Caki2 (cell line): Measurements from ENCODE around the gene SLC12A7. TPM values are rescaled to one million over a fixed set of nuclear protein-coding genes. Genes with fewer than 3 reads are reported as not detected.
A peak's percentile ranks its signal among the peaks of the same experiment; 100 is the strongest.
"Not testable (repeated sequence)": the region's sequence is repeated elsewhere in the genome, so short reads cannot be mapped to it uniquely, and the experiment has no call there.

Experiments used
- DNase-seq: peaks from one replicate; pipeline ENCODE4 v3.0.0-alpha.2; 2015; ENCODE audit warnings: low read depth
- in situ Hi-C: cut with HindIII; loops from 2 replicates; pipeline ENCODE4 v1.10.0; 2016; ENCODE audit warnings: low sequenced_read_pairs, low pct_unique_long_range_greater_than_20kb, mixed read lengths
- total RNA-seq: library from RNA; depleted of rRNA; stranded (reverse); fragments of >200 nt; shearing (Covaris generic); gene quantifications from 2 replicates; pipeline ENCODE4 v1.2.3, GENCODE V29; 2014; ENCODE audit warnings: low replicate concordance; rRNA removed

The SLC12A7 gene
- 34.2 and 45.8 TPM in 2 replicates for total RNA-seq

DNA sequence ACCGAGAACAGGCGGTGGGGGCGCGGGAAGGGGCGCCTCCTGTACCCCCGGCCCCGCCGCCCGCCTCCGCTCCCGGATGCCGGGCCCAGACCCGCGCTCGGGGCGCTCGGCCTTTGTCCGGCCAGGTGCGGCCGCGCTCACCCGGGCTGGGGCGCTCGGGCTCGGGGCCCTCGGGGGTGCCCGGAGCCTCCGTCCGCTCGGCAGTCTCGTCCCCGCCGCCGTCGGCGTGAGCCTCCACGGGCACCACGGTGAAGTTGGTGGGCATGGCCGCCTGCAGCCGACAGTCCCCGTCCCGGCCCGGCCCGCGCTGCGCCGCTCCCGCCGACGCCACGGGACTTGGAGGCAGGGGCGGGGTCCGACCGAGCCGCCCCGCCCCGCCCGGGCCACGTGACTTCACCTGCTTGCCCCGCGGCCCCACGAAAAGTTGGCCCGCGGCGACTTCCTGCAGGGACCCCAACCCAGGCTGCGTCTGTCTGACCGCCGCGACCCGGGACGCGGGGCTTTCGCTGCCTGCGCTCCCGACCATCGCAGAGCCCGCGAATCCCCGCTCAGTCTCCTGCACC lies at the start of gene SLC12A7:
TSS of gene SLC12A7 (minus strand) at position 337 of the 563 bp plus-strand sequence. CDS start at position 265, 72 bp downstream.
- peak; percentile 50 for DNase-seq
- in situ Hi-C loops = no loop called here

DNA sequence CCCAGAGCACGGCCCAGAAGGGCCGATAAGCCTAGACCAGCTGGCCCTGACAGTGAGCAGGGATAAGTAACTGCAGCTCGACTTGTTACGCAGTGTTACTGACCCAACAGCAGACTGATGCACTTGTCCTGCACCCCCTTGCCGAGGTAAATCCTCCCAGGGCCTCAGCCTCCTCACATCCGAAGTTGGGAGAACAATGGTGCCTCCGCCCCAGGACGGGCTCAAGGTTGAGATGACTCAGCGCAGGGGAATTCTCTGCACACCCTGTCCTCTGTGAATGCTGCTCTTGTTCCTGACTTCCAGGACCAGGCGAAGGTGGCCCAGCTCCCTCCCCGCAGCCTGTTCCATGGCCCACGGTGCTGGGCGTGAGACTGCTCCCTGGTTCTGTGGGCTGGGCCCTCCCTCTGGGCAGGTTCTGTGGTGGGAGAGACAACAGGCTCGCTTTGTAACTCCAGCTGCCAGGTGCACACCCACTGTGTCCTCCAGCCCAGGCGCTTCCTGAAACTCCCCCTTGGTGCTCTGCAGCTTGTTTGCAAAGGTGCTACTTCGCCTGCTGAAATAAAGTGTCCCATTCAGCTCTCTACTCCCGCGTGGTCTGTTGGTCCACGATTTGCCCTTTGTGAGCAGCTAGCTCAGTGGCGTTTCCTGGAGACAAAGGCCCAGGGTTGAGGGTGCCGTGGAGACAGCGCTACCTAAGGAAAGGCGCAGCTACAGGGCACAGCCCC lies 49.4 kb upstream of the SLC12A7 start:
- DNase-seq = no peak
- in situ Hi-C loops = no loop called here

DNA sequence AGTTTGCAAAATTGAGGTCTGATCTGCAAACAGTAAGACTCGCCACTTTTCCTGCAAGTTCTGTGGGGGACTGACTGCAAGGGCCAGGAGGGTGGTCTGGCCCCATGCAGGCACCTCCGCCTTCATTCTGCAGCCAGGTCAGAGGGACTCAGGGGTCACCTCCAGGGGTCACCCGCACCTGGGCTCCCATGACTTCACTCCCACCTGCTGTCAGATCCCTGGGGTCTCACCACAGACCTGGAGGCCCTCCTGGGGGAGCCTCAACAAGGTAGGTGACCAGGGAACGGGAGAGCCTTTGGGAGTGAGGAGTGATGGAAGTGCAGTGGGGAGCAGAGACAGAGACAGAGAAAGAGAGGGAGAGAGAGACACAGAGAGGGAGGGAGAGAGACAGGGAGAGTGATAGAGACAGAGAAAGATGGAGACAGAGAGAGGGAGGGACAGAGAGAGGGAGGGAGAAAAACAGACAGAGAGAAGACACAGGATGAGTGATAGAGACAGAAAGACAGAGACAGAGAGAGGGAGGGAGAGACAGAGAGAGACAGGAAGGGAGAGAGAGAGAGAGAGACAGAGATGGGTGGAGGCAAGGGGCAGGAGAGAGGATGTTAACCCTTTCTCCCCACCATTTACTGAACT lies 48.0 kb upstream of the SLC12A7 start:
- in situ Hi-C loops = no loop called here
- DNase-seq = no peak

DNA sequence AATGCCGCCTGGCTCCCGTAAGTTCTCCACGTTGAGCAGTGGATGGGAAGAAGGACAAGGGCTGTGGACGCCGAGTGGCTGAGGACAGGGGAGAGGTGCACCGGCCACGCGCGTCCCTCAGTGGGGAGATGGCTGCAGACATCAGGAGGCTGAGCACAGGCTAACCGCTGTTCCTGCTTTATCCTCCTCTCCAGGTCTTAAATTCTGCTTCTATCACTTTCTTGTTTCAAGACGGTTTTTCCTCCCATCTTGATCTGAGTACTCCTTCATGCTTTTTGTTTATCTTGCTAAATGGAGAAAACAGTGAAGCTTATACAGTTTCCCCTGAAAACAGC lies 47.4 kb upstream of the SLC12A7 start:
- in situ Hi-C loops = no loop called here
- no peak for DNase-seq

DNA sequence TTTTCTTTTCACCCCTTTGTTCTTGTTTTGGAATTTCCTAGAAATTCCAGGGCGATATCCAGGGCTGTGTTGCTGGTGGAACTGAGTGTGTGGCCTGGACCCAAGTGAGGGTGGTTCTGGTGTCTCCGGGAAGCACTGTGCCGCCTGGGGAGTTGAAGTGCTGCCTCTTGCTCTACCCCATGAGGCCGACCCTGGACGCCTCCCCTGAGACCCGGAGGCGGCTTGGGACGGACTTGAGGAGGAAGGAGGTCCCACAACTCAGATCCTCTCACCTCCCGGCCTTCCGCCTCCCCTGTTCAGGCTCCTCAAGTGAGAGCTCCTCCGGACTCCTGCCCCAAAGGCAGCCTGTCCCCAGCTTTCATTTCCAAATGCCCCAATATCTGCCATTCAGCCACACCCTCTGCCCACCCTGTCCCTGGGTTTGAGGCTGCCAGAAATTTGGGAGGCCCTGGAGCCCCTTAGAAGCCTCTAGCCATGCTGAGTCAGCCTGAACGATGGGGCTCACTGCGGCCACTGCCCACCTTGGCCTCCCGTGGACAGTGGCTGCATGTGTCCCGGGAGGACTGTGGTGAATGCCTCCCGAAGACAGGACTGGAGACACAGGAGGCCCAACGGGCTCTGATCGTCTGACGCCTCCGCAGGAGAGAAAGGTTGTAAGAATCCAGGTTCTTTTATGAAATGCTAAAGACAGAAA lies 46.9 kb upstream of the SLC12A7 start:
- in situ Hi-C loops = no loop called here
- DNase-seq = no peak

DNA sequence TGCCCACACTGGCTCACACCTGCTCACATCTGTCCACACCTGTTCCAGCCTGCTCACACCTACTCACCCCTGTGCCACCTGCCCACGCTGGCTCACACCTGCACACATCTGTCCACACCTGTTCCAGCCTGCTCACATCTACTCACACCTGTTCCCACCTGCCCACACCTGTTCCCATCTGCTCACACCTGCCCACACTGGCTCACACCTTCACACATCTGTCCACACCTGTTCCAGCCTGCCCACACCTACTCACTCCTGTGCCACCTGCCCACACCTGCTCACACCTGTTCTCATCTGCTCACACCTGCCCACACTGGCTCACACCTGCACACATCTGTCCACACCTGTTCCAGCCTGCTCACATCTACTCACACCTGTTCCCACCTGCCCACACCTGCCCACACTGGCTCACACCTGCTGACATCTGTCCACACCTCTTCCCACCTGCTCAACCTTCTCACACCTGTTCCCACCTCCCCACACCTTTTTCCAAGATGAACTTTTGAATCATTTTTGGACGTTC lies 45.7 kb upstream of the SLC12A7 start:
- DNase-seq, in situ Hi-C loops: not testable (repeated sequence)

DNA sequence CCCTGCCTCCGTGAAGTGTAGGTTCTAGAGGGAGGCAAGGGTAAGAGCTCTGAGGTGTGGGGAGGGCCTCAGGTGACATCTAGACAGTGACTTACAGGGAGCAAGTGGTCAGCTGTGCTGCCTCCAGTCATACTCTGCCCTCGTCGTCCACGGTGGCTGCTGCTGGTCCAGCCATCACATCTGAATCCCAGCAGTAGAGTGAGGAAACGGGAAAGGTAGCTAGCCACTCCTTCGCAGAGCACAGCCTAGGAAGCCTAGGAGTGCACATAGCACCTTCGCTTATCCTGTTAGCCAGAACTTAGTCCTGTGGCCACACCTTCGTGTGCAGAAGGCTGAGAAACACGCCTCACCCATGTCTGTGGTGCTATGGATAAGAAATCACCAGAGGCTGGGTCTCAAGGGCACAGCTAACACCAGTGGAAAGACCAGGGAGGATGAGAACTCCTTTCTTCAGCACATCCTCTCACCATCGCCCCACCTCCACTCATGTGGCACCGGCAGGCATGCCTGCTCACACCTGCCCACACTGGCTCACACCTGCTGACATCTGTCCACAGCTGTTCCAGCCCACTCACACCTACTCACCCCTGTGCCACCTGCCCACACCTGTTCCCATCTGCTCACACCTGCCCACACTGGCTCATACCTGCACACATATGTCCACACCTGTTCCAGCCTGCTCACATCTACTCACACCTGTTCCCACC lies 45.0 kb upstream of the SLC12A7 start:
- DNase-seq = no peak
- in situ Hi-C loops = no loop called here

DNA sequence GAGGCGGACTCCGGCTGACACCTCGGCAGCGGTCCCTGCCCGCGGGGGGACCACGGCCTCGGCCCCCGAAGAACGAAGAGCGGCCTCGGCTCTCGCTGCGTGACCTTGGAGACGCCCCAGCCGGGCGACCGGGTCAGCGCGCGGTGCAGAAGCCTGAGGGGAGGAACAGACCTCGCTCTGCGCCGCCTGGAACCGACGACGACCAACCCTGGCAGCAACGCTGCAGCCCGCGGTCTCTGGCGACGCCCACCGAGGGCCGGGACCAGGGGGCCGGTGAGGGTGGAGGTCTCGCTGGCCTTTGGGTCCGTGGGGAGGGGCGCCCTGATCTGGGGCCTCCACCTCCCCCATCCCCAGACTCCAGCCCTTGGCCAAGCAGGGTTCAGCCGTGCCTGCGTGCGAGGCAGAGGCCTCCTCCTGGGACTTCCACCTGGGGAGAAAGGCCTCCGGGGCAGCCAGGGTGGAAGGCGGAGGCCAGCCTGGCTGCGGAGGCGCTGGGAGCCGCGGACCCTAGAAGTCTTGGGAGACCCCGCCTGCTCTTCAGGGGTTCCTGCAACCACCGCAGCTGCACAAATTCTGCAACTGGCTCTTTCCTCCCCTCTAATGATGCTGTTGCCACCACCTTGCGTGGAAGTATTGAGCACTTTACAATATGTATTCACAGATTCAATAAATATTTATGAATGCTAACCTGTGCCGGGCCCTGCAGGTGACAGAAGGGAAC lies 44.3 kb upstream of the SLC12A7 start:
- DNase-seq = no peak
- in situ Hi-C loops = no loop called here

DNA sequence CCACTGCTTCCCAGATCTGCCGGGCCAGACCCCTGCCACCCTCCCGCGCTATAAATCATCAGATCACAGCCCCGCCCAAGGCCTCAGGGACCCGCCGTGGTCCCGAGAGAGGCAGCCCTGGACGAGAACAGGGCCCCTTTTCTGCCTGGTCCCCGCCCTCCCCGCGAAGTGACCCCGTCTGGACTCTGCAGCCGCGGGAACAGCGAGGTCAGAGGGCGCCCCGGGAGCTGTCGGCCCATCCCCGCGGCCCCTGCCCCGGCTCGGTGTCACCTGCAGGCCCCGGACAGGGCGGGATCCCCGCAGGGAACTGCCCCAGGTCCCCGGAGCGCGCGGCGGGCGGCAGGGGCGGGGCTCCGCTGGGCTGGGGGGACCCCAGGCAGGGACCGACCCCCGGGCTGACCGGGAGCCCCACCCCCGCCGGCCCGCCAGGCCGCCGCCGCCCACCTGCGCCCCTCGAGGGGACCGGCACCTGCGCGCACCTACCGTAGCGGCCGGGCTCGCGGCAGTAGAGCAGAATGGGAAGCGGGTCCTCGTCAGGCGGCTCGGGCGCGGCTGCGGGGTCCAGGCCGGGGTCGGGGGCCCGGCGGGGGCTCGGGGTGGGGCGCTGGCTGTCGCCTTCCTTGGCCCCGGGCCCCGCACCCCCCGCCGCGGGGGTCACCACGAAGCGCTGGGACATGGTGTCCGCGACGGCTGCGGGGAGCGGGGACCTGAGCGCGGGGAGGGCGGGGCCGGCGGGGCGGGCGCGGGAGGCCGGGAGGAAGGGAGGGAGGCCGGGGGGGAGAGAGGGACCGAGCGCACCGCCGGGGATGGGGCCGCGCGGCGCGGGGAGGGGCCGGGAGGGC lies 43.5 kb upstream of the SLC12A7 start:
- in situ Hi-C loops = no loop called here
- no peak for DNase-seq

DNA sequence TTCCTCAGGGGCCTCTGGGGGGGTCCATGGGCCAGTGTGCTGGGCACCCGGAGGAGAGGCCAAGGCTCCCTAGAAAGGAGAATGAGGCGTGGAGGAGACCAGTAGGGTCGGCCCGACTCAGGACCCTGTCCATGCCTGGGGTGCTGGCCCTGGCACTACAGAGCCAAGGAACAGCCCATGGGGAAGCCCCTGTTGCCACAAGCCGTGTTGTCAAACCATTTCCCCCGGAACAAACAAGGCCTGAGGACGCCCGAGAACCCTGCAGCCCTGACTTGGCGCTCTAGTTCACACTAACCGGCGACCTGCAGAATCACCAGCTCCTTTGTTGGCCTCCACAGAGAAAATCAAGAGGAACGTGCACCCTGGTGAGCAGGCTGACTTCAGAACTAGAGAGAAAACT lies 41.6 kb upstream of the SLC12A7 start:
- no peak for DNase-seq
- in situ Hi-C loops = no loop called here

DNA sequence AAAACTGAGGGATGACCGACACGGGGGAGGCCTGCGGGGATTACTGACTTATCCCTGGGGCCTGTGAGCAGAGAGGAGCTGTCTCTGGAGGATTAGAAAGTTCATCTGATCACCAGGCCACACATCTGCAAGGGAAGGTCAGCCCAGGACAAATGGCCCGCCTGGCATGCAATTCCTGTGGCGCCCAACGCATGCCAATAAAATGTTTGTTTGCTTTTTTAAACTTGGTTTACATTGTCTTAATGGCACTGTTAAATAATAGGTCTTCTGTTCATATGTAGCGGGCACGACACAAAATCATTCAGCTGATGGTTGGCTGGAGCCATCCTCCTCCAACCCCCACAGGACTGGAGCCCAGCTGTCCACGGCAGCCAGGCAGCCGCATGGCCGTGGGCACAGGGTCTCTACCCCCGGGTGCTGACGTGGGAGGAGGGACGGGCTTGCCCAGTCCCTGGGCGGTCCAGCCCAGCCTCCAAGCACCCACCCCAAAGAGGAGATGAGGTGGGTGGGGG lies 41.0 kb upstream of the SLC12A7 start:
- DNase-seq = no peak
- in situ Hi-C loops = no loop called here

DNA sequence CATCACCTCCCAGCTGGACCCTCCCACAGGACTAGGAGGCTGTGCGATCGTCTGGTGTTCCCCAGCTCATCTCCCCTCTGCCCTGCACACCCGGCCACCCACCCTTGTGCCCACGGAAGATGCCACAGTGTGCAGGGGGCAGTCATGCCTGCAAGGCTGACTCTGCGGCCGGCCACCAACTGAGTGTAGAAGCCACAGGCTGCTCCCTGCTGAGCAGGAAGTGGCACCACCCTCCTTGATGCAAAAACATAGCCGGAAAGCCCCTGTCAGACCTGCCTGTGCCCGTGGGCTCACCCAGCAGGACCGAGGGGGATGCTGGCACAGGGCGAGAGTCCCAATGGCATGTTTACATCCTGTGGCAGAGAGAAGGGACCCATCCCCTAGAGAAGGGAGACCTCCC lies 40.3 kb upstream of the SLC12A7 start:
- DNase-seq = no peak
- in situ Hi-C loops = no loop called here

DNA sequence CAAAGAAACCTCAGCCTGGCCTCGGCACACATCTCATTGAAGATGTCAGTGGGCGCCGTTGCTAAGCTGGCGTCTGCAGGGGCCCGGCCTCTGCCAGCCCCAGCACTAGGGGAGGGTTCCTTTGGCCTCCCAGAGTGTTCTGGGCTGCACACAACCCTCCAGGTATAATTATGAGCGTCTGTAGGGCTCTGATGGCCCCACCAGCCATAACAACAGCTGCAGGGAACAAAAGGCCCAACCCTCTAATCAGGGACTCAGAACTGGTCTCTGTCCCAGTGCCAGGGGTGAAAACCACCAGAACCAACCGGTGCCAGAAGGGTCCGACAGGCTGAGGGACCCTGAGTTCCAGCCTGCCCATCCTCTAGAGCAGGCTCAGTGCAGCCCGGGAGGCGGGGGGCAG lies 39.5 kb upstream of the SLC12A7 start:
- in situ Hi-C loops = no loop called here
- no peak for DNase-seq

DNA sequence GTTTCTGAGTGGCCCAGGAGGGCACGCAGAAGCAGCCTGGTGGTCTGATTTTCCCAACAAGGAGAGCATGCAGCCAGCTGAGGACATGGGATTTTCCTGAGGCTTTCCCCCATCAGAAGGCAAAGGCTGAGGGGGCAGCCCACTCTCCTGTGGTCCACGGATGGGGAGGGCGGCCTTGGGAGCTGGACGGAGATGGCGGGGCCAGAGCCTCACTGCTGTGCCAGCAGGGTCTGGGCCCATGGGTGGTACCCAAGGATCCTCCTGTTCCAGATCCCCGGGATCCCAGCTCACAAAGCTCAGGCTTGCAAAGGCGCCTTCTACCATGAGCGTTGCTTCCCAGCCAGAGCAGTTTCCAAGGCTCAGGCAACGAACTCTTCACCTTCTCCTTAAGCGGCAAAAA lies 39.0 kb upstream of the SLC12A7 start:
- DNase-seq = no peak
- in situ Hi-C loops = no loop called here

DNA sequence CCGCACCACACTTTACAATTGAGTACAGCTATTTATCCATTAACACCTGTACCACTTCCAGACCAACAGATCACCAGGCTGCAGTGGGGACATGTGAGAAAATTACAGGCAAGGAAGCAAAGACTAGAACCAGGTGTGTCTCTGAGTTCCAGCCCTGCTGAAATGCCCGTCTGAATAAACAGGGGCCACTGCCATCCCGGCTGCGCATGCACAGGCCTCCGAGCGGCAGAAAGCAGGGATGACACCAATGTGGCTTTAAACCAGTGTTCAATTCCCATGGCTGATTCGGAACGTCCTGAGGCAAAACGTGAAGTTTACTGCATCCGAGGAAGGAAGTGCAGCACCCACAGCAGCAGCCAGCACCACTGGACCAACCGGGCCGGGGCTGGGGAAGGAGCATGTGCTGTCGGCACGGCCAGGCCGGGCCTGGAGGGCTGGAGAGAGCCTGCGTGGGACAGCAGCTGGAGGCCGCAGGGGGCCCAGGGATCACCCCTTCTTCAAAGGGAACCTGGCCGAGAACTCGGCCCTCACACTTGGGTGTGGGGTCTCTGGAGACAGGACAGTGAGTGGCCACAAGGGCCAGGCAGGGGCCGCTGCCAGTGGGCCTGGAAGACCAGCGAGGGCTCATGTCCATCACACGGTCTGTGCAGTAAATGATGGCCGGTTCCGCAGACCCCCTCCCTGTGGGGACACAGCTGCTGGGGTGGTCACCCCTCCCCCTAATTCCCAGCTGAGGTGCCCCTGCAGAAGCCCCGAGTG lies 33.0 kb upstream of the SLC12A7 start:
- DNase-seq = no peak
- in situ Hi-C loops = no loop called here

DNA sequence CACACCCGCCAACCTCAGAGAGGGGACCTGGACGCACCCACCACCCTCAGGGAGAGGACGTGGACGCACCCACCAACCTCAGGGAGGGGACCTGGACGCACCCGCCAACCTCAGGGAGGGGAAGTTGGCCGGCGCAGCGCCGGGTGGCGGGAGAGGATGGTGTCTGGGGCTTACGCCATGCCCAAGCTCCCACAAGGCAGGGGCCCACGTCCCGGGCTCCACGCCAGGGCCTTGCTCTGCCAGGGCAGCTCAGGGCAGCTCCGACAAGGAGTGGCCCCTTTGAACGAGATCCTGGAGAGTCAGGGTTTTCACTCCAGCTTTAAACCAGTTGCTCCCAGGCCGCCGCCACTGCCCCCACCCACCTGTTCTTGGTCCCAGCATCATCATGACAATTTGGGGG lies 32.2 kb upstream of the SLC12A7 start:
- DNase-seq = no peak
- in situ Hi-C loops = no loop called here
